GM12891 (cell line): ENCODE data around the gene HIBADH.

Source experiments
- PAX5 ChIP-seq: IDR thresholded peaks from 2 replicates; pipeline ENCODE4 v1.6.1; 2011; ENCODE audit warnings: low read length, moderate library complexity, mild to moderate bottlenecking; ENCODE audit not compliant: insufficient read depth, severe bottlenecking
- POLR2A ChIP-seq: IDR thresholded peaks from 2 replicates; pipeline ENCODE4 v1.6.1; 2011; ENCODE audit warnings: low read depth, low read length, control low read depth
- POLR2AphosphoS5 ChIP-seq: IDR thresholded peaks from 2 replicates; pipeline ENCODE4 v1.6.1; 2011; ENCODE audit warnings: low read depth, low read length, control low read depth
- POU2F2 ChIP-seq: IDR thresholded peaks from 2 replicates; pipeline ENCODE4 v1.6.1; 2011; ENCODE audit warnings: low read depth, mild to moderate bottlenecking, control low read depth, low read length, moderate library complexity
- SPI1 ChIP-seq: IDR thresholded peaks from 2 replicates; pipeline ENCODE4 v1.6.1; 2011; ENCODE audit warnings: low read depth, low read length, control low read depth
- TAF1 ChIP-seq: IDR thresholded peaks from 2 replicates; pipeline ENCODE4 v1.6.1; 2011; ENCODE audit warnings: low read depth, low read length, control low read depth

GRCh38 chr7:27560706-27561235 lies 101.9 kb downstream of the HIBADH start:
- no peak for TF ChIP-seq POLR2A
- TF ChIP-seq TAF1, result no peak
- no peak for TF ChIP-seq POLR2AphosphoS5
- TF ChIP-seq POU2F2, result no peak
- no peak for TF ChIP-seq SPI1
- TF ChIP-seq PAX5, result no peak
